Mammary epithelial cell (primary cell): ENCODE measurements around the gene ANKRD6.

Experiments
- CTCF ChIP-seq, 2 donors: IDR thresholded peaks in 1 of 2; conservative IDR thresholded peaks in 1 of 2; 2 replicates each; pipeline ENCODE4 v1.5.1; 2011 to 2012; ENCODE audit warnings: inconsistent platforms in 2 of 2, low read length in 2 of 2, mild to moderate bottlenecking in 2 of 2, control low read depth in 1 of 2, low read depth in 1 of 2; ENCODE audit not compliant: insufficient read depth in 1 of 2; ENCODE audit errors: extremely low read depth in 1 of 2
- EZH2 ChIP-seq: IDR thresholded peaks from 2 replicates; pipeline ENCODE4 v1.6.1; 2012; ENCODE audit warnings: low read length, inconsistent platforms, borderline replicate concordance

- TF ChIP-seq CTCF (conservative IDR thresholded peaks at IDR 0.05 in 1 of 2, IDR thresholded peaks at IDR 0.05 in 1 of 2; ENCODE audit: extremely low read depth in 1 of 2, insufficient read depth in 1 of 2, low read depth in 1 of 2, low read length in 2 of 2): no peak
- no peak for TF ChIP-seq EZH2
Measured at GRCh38 chr6:89410788-89411144, 22.2 kb upstream of the ANKRD6 start.
